ACC112 (cell line): ENCODE data around the gene WFS1.

Experiments used
- H2AFZ ChIP-seq: fragments of 200-600 bp; sonication (generic); one replicate; pipeline ENCODE4 v1.6.0; 2017; ENCODE audit warnings: antibody characterized with exemption, low read length; ENCODE audit not compliant: unreplicated experiment
- H3K27ac ChIP-seq: fragments of 200-600 bp; sonication (generic); 2 replicates; pipeline ENCODE4 v1.5.1; 2014; ENCODE audit warnings: low read depth, mild to moderate bottlenecking, antibody characterized with exemption, low read length, moderate library complexity
- H3K27me3 ChIP-seq: fragments of 200-600 bp; sonication (generic); 2 replicates; pipeline ENCODE4 v1.6.1; 2014; ENCODE audit warnings: mild to moderate bottlenecking, antibody characterized with exemption, low read length, moderate library complexity, mixed read lengths; ENCODE audit not compliant: insufficient read depth
- H3K36me3 ChIP-seq: fragments of 200-600 bp; sonication (generic); 2 replicates; pipeline ENCODE4 v1.6.1; 2016; ENCODE audit warnings: mild to moderate bottlenecking, antibody characterized with exemption, low read length, moderate library complexity, mixed read lengths; ENCODE audit not compliant: insufficient read depth
- H3K4me1 ChIP-seq: fragments of 200-600 bp; sonication (generic); one replicate; pipeline ENCODE4 v1.6.1; 2016; ENCODE audit warnings: low read length, mixed read lengths; ENCODE audit not compliant: insufficient read depth, unreplicated experiment, control insufficient read depth
- H3K4me3 ChIP-seq: fragments of 200-600 bp; sonication (generic); 2 replicates; pipeline ENCODE4 v1.5.1; 2014; ENCODE audit warnings: mild to moderate bottlenecking, low read depth, low read length
- H3K79me2 ChIP-seq: fragments of 200-600 bp; sonication (generic); one replicate; pipeline ENCODE4 v1.6.0; 2016; ENCODE audit warnings: low read length; ENCODE audit not compliant: control insufficient read depth, unreplicated experiment, insufficient read depth

WFS1 gene

GRCh38 chr4:6301732-6302442, 32.2 kb downstream of the WFS1 start:
- no peak overlapping the region for H2AFZ ChIP-seq
- H3K27me3 ChIP-seq, result peaks cover 16% of the 10 kb centered on the region
- H3K79me2 ChIP-seq, result no peaks in the 10 kb centered on the region
- no peaks in the 10 kb centered on the region for H3K4me1 ChIP-seq
- H3K4me3 ChIP-seq, result no peak overlapping the region
- H3K36me3 ChIP-seq, result no peaks in the 10 kb centered on the region; the same call in 1 of the 2 replicates
- H3K27ac ChIP-seq, result no peak overlapping the region

- no peak overlapping the region for H2AFZ ChIP-seq
- no peak overlapping the region for H3K27ac ChIP-seq
- H3K4me3 ChIP-seq, result no peak overlapping the region
- H3K27me3 ChIP-seq, result peaks cover 26% of the 10 kb centered on the region
- no peaks in the 10 kb centered on the region; the same call in 1 of the 2 replicates for H3K36me3 ChIP-seq
- no peaks in the 10 kb centered on the region for H3K4me1 ChIP-seq
- no peaks in the 10 kb centered on the region for H3K79me2 ChIP-seq
Observed at GRCh38 chr4:6302869-6303268, 33.2 kb downstream of the WFS1 start.

GRCh38 chr4:6303943-6304342, 34.3 kb downstream of the WFS1 start:
- Histone ChIP-seq H2AFZ (no peak overlapping the region), H3K4me3 (no peak overlapping the region), H3K27me3 (peaks cover 37% of the 10 kb centered on the region), H3K4me1 (no peaks in the 10 kb centered on the region), H3K27ac (no peak overlapping the region), H3K79me2 (no peaks in the 10 kb centered on the region), H3K36me3 (no peaks in the 10 kb centered on the region; the same call in 1 of the 2 replicates)

- Histone ChIP-seq H3K36me3 (no peaks in the 10 kb centered on the region; the same call in 1 of the 2 replicates), H3K27ac (no peak overlapping the region), H3K4me1 (no peaks in the 10 kb centered on the region), H3K27me3 (peaks cover 60% of the 10 kb centered on the region), H3K4me3 (no peak overlapping the region), H3K79me2 (no peaks in the 10 kb centered on the region), H2AFZ (no peak overlapping the region)
Observed at GRCh38 chr4:6306299-6306698, 36.6 kb downstream of the WFS1 start.

- Histone ChIP-seq H3K79me2 (no peaks in the 10 kb centered on the region), H3K4me1 (no peaks in the 10 kb centered on the region), H3K27ac (no peak overlapping the region), H2AFZ (no peak overlapping the region), H3K4me3 (no peak overlapping the region), H3K36me3 (no peaks in the 10 kb centered on the region), H3K27me3 (peaks cover 68% of the 10 kb centered on the region)
Observed at GRCh38 chr4:6307230-6307629, 37.6 kb downstream of the WFS1 start.

- H3K36me3 ChIP-seq, result no peaks in the 10 kb centered on the region
- no peaks in the 10 kb centered on the region for H3K4me1 ChIP-seq
- H3K27me3 ChIP-seq, result peaks cover 73% of the 10 kb centered on the region
- no peak overlapping the region for H2AFZ ChIP-seq
- no peaks in the 10 kb centered on the region for H3K79me2 ChIP-seq
- no peak overlapping the region for H3K27ac ChIP-seq
- no peak overlapping the region for H3K4me3 ChIP-seq
Observed at GRCh38 chr4:6307891-6308290, 38.2 kb downstream of the WFS1 start.

GRCh38 chr4:6308899-6309643, 39.4 kb downstream of the WFS1 start:
- Histone ChIP-seq H3K27me3 (peaks cover 77% of the 10 kb centered on the region), H3K27ac (no peak overlapping the region), H3K79me2 (no peaks in the 10 kb centered on the region), H3K36me3 (no peaks in the 10 kb centered on the region), H3K4me1 (no peaks in the 10 kb centered on the region), H2AFZ (no peak overlapping the region), H3K4me3 (no peak overlapping the region)

GRCh38 chr4:6309777-6310176, 40.1 kb downstream of the WFS1 start:
- Histone ChIP-seq H3K4me3 (no peak overlapping the region), H3K36me3 (no peaks in the 10 kb centered on the region), H3K27me3 (peaks cover 82% of the 10 kb centered on the region), H3K4me1 (no peaks in the 10 kb centered on the region), H3K79me2 (no peaks in the 10 kb centered on the region), H3K27ac (no peak overlapping the region), H2AFZ (no peak overlapping the region)

GRCh38 chr4:6313216-6313615, 43.6 kb downstream of the WFS1 start:
- no peaks in the 10 kb centered on the region for H3K36me3 ChIP-seq
- H3K4me3 ChIP-seq, result no peak overlapping the region
- no peak overlapping the region for H2AFZ ChIP-seq
- H3K4me1 ChIP-seq, result peaks cover 6% of the 10 kb centered on the region
- H3K27ac ChIP-seq, result no peak overlapping the region
- H3K27me3 ChIP-seq, result peaks cover 73% of the 10 kb centered on the region
- H3K79me2 ChIP-seq, result no peaks in the 10 kb centered on the region

GRCh38 chr4:6316461-6317003, 46.9 kb downstream of the WFS1 start:
- Histone ChIP-seq H3K27me3 (peaks cover 67% of the 10 kb centered on the region), H3K36me3 (no peaks in the 10 kb centered on the region), H3K4me1 (peaks cover 6% of the 10 kb centered on the region), H2AFZ (no peak overlapping the region), H3K4me3 (no peak overlapping the region), H3K79me2 (no peaks in the 10 kb centered on the region), H3K27ac (no peak overlapping the region)

- Histone ChIP-seq H3K27ac (no peak overlapping the region), H3K27me3 (peaks cover 72% of the 10 kb centered on the region), H3K4me3 (no peak overlapping the region), H3K36me3 (no peaks in the 10 kb centered on the region), H2AFZ (no peak overlapping the region), H3K4me1 (peaks cover 6% of the 10 kb centered on the region), H3K79me2 (no peaks in the 10 kb centered on the region)
Observed at GRCh38 chr4:6318206-6318605, 48.6 kb downstream of the WFS1 start.
